Right kidney (tissue), 1 donor: ENCODE measurements around the gene NRARP.
A peak's percentile ranks its signal among the peaks of the same experiment; 100 is the strongest.

ENCODE experiments used
- DNase-seq: peaks from one replicate; pipeline ENCODE4 v3.0.0-alpha.2; 2016

The NRARP gene

DNA sequence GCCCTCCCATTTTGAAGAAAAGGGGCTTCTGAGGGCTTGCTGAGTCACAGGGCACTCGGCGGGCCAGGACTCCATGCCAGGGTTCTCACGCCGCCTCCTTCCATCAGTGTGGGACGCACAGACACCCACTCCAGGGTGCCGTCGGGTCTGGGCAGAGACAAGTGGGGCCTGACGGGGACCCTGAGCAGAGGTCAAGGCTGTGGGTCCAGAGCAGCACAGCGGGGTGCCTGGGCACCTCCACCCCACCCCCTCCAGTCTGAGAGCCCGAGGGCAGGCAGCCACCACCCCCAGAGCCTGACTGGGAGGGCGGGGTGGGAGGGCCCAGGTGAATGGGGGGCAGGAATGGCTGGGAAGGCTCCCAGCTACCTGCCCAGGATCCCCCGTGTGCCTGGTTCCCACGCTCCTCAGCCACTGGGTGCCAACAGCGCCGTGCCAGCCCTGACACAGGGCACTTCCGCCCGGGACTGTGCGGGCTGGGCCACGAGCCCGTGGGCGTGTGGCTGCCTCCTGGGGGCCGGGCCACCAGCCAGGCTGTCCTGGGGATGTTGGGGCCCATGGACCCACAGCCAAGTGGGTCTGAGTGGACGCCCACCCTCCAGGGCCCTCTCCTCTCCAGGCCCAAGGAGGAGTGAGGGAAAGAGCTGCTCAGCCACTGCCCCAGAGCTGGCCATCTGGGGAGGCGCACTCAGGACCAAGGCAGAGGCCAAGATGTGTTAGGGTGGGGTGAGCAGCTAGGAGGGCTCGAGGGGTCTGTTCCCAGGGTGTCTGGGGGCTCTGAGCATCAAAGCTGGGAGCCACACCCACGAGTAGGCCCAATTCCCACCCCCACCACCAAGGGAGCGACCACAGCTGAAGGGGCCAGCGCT, 10.1 kb upstream of the NRARP start:
- DNase-seq: no peak

DNA sequence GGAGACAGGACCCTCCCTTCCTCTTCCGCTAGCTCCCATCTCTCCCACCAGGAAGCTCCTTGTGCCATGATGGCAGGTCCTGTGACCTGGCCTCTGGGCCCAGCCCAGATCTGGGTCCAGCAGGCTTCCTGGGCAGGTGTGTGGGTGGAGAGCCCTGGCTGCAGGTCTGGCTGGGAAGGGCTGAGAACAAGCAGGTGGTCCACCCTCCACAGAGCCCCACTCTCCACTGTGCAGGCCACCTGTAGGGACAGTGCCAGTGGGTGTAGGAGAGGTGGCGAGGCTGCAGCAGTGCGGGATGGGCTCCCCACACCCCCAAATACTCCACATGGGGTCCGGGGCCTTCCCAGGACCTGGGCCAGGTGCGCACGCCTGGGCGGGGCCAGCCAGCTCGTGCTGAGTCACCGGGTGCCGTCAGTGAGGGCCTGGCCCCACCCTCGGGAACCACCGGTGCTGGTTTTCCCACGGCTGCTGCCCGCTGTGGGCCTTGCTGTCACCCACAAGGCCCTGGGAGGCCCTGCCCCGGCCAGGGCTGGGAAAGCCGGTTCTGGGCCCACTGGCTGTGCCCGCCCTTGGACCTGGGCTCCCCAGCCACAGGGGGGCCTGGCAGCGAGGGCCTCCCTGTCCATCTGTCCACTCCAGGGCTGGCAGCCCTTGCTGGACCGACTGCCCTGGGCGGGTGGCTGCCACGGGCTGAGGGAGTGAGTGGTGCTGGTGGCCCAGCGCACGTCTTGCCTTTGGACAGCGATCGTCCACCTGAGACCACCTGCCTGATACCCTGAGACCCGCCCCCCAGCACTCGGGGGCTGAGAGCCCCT, 9.3 kb upstream of the NRARP start:
- peak; percentile 22 for DNase-seq

DNA sequence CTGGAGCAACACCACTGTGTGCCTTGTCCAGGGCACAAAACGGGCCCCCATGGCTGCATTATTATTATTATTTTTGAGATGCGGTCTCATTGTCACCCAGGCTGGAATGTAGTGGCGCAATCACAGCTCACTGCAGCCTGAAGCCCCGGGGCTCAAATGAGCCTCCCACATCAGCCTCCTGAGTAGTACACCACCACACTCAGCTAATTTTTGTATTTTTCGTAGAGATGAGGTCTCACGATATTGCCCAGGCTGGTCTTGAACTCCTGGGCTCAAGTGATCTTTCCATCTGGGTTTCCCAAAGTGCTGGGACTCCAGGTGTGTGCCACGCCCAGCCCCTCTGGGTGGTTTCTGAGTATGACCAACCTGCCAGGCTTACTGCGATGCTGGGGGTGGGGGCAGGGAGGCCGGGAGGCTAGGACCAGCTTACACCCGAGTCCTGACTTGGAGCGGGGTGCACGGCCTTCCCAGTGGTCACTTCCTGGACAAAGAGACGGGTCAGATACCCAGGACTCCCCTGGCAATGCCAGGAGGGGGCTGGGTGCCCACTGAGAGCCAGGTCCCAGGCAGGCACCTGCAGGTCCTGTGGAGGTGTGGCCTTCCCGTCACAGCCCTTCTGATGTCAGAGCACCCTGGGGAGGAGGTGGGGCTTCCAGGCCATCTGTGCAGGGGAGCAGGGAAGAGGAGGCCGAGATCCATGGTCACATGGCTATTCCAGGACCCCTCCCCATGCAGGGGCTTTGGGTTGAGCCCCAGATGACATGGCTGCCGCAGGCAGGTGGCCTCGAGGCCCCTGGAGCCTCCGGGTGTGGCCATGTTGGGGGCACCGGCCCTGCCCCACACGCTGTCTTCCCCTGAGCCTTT, 8.3 kb upstream of the NRARP start:
- DNase-seq: no peak

DNA sequence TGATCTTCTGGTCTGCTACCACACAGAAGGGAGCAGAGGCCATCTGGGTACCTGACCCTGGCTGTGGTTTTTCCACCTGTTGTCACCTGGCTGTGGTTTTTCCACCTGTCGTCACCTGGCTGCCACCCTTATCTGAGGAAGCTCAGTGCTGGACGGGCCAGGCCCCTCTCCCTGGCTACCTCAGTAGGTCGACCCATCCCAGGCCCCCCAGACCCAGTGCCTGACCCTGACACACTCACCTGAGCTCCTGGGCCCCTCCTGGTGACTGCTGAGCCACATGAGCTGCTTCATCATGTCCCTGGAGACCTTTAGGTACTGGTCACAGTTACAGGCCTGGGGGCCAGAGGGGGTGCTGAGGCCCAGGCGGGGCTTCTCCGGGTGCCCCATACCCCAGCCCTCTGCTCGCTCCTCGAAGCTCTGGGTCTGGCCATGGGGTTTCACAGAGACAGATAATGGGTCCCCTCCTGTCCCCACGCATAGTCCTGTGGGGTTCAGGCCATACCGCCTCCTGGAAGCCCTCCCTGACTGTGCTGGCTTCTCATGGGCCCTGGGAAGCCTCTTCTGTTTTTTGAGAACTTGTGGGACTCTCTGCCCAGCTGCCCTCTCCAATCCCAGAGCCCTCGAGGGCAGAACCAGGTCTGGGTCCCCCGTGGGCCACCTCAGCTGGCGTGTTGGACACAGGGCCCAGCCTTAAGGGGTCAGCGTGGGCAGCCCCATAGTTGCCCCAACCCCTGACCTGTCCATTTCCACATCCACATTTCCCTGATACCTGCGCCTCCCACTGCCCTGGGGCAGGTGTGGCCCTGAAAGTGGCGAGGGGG, 7.5 kb upstream of the NRARP start:
- DNase-seq: no peak

DNA sequence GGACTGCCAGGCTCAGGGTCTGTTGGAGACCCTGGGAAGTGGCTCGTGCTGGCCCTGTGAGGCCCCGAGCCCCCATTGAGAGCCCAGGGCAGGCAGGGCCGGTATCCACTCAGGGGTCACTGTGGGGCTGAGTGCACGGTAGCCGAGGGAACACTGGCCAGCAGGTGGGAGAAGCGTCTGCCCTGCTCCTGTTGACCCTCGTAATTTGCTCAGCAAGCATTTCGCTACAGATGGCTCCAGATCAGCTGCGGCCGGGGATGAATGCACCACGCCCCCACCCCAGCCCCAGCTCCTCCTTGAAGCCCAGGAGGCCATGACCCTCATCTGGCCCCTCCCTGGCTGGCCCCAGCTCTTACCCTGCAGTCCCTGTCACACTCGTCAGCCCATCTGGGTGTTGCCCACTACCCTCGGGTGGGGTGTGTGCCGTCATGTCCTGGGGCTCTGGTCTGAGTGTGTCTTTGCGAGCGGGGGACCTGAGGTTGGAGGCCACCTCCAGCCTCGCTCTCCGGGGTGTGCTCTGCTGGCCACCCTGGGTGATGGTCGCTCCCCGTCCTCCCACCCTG, 6.1 kb upstream of the NRARP start:
- peak; percentile 36 for DNase-seq

DNA sequence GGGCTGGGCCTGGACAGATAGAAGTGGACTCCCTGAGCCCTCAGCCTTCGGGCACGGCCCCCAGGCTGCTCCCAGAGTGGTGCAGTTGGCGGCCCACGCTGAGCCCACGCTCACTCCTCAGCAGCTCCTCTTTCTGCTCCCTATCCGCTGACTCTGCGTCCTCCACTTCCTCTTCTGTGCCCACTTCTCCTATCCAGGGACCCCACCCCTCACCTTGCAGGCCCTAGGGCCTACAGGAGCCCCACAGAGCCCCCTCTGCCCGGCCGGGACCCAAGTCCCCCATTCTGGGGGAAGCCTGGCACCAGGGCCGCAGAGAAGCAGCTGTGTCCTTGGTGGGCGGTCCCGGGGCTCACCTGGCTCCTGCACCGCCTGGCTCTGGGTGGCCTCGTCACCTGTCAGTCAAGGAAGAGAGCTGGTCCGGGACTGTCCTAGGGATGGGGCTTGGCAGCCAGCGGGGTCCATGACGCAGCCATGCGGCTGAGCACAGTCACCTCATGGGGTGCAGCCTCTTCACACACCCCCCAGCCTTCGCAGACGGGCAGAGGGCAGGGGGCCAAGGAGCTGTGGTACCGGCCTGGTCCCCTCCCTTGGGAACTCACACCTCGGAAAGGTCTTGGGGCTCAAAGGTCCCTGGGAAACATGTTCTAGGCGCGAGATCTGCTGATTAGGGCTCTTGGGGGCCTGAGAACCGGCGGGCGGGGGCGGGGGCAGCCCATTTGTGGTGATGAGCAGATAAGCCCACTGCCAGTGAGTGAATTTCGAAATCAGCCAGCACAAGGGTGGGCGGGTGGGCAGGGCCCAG, 5.4 kb upstream of the NRARP start:
- peak; percentile 49 for DNase-seq

DNA sequence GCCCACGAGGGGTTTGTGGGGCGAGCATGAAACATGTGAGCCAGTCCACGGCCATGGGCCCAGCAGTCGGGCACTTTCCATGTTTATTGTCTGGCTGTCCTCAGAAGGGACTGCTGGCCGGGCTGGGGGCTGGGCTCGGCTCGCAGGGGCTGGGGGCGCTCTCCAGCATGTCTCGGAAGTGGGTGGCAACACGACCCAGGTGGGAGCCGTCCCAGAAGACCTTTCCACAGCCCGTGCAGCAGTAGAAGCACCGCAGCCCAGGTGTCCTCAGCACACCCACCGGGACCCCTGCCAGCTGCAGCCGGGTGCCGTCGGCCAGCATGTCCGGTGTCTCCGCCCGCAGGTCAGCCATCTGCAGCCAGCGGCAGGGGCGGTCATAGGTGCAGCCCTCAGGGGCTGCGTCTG, 4.8 kb upstream of the NRARP start:
- peak; percentile 59 for DNase-seq

DNA sequence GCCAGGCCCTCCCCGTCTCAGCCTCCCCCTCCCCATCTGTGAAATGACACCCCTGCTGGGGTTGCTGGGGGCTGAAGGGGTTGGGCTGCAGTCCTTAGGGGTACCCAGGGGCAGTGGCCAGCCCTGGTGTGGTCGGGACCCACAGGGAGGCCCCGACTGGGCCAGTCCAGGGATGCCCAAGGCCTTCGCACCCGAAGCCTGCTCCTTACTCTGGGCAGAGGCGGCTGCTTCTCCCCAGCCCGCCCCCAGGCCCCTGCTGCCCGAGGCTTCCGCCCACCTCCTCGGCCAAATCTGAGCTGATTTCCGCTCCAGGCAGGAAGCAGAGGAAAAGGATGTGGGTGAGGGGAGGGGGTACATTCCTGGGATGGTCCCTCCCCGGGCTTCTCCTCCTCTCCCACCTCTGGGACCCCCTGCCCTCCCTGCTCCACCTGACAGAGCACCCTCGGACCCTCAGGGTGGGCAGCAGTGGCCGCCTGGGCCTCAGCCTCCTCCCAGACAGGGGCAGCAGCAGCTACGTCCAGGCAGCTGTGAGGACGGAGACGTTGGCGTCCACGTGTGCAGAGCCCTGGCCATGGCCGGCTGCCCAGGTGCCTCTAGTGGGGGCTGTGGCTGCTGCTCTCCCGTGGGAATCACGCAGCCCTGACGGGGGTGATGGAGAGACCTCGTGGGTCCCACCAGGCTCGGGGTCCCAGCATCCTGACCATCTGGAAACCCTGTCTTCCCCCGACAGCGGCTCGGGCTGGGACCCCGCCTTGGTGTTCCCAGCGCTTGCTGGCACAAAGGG, 4.2 kb upstream of the NRARP start:
- DNase-seq: no peak

DNA sequence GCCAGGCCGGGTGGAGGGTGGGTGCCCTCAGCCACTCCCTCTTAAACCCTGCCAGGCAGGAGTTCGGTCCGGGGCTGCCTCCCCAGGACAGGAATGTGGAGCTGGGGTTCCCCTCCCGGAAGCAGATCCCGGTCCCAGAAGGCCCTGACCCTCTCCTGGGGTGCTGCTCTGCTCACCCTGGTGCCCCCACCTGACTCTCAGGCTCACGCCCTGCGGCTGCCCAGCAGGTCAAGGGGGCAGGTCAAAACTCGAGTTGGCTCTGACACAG, 3.7 kb upstream of the NRARP start:
- no peak for DNase-seq

DNA sequence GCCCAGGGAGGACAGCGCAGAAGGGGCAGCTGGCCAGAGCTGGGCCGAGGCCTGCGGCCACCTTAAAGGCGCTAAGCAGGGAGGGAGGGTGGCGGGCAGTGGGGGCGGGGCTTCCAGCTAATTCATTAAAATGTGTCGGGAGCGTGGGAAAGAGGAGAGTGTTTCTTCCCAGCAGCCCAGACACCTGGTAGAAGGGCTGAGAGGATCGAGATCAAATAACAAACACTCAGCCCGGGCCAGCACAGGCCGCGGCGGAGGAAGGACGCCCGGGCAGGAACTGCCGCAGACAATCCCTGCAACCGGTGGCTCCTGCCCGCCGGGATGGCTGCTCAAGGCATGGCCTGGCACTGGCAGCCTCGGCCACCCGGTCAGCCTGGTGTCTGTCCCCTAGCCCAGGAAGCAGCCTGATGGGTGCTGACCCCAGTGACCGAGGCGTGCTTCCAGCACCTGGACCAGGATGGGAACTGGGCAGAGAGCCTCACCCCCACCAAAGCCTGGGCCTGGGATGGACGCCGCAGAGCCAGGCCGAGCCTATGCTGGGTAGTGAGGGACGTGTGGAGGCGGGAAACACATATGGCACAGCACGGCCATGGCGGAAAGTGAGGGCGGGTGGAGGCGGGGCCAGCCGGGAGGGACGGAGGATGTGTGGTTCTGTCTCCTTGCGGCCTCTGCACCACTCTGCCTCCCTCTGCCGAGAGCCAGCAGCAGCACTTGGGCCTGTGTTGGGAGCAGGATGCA, 3.2 kb upstream of the NRARP start:
- peak; percentile 79 for DNase-seq

DNA sequence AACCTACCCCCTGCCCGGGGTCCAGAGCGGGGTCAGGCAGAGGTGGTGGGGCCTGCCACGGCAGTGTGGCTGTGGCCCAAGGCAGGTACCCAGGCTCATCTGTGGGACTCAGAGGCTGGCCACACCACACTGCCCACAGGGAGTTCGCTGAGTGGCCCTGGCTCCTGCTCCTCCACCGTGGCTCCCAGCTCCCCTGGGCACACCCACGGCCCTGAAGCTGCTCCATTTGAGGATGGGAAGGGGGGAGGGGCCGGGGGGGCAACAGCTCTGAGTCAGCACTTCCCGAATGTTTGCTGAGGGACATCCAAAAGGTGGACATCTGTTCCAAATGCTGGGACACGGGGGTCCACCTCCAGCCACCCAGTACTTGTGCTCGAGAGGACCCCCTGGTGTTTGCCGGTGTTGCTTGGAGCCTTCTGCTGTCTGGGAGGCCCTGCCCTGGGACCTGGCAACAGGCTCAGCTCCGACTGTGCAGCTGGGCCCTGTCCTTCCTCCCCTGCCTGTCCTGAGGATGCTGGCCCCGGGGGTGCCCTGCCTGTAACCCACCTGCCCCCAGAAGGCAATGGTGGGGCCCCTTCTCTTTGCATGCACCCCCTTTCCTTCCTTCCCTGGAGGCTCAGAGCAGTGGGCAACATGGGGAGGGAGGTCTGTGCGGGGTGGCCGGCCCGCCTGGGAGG, 2.5 kb upstream of the NRARP start:
- DNase-seq: peak; percentile 65

DNA sequence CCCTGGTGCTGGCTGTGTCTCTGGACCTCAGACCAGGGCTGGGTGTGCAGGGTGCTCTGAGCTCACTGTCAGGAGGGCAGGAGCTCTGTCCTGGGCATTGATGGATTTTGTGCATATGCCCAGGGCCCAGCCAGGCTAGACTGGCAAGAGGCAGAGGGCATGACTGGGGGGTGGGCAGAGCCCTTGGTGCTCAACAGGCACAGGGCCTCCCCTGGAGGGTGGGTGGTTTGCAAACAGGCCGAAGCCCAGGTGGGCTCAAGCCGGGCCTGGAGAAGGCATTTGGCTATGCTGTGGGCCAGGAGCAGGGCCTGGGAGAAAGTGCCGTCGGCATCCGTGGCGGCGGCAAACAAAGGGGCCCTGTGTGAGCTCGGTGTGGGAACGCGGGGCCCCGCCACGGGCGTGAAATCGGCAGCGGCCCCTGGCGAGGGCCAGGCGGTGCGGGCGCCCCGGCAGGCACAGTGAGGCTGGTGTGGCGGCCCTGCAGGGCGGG, 1.9 kb upstream of the NRARP start:
- DNase-seq: peak; percentile 50

DNA sequence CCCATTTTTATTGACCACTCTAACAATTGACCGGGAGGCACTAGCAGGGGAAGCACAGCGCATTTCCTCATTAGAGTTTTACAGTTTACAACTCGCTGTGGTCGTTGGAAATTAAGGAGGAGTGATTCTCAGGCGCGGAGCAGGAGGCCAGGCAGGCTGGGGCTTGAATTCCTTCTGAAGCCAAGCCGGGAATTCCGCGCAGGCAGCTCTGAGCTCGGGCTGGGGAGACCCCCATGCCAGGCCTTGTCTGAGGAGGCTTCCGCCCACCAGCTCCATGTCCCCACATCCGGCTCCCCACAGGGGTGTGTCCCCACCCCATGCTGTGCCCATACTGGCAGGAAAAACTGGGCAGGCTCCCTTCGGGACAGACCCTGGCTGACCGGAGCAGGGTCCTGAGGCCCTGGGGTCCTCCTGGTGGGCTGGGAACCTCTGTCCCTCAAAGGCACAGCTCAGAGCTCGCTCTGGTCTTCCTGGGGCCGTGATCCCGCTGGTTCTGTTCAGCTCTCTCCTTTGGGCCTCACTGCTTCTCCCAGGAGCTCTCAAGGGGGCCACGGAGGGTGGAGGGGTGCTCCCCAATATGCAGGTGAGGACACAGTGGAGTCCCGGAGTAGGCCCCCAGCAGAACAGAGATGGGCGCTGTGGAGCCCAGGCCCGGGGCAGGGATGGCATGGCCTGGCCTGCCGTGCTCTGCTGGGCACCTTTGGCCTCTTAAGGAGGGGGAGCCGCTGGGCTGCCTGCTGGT, 1.3 kb upstream of the NRARP start:
- DNase-seq: no peak

DNA sequence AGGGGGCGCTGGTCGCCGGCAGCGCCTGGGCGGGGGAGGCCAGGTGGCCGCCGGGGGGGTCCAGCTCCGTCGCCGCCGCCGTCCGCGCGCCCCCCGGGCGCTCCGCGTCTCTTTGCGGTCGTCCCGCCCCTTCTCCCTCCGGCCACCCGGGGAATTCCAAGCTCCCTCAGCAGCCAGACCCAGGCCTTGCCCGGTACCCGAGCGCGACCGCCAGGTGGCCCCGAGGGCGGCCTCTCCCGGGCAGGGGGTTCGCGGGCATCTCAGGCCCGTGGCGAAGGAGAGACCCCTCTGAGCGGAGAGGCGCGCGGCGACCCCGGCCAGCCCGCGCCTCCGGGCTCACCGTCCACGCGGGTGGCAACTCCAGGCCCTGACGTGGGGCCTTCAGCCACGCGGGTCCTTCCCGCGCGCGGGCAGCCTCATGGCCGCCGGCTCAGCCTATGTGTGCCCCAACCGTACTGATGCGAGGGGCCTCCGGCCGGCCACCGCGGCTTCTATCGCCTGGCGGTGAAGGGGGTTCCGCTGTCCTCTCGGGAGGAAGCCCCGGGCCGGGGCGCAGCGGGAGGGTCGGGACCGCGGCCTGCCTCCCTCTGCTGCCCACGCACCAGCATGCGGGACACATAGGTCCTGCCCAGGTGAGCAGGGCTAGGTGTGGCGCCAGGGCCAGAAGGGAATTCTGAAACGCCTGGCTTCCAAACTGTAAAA, 529 bp upstream of the NRARP start:
- peak; percentile 89 for DNase-seq

DNA sequence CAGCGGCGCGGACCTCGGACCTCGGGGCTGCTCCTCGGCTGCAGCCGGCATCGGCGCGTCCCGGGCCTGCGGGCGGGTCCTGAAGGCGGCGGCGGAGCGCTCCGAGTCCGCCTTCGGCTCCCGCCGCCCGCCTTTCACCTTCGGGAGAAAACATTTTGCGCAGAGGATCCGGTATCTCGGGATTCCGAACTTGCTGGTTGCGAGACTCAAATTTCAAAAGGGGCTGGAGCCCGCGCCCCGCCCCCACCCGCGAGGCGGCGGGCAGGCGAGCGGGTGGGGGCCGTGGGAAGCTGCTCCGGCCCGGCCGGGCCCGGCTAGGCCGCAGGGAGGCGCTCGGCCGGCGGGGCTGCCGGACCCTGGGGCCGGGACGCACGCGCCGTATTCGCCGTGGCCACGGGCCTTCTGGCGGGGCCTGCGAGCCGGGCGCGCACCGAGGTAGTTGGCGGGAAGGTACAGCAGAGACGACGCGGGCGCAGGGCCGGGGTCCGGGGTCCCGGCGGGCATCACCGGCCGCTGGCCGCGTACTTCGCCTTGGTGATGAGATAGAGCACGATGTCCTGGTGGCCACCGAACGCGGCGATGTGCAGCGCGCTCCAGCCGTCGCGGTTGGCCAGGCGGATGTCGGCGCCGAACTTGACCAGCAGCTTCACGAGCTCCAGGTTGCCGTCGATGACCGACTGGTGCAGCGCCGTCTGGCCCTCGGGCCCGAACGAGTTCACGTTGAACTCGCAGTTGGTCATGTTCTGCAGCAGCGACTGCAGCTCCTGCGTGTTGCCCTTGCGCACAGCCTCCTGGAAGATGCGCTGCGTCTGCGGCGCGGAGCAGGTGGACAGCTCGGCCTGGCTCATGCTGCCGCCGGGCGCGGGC, 757 bp downstream of the NRARP start:
- DNase-seq: peak; percentile 94

DNA sequence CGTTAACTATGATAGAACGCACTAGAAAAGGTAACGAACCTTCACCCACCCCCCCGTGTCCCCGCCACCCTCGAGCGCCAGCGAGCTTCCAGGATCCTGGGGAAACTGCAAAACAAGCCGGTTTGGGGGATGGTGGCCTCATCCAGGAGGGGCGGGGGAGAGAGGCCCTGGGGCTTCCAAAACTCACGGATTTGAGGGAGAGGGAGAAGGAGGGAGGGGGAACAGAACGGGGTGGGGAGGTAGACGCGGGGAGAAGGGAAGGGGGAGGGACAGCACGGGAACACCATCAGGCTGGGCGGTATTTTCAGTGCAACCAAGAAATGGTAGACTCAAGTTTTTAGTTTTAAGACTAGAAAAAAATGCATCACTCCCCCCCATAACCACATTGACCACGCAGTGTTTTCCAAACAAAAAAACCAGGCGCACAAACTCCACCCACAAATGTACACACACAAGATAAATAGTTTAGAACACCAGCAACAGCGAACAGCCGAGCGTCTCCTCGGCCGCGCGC, 1.4 kb downstream of the NRARP start:
- no peak for DNase-seq
